Measurements from ENCODE around the gene VIPR1.

GRCh38 chr3:42557854-42558253 is 55.4 kb downstream of the VIPR1 start:
- TF ChIP-seq CTCF (IDR thresholded peaks at IDR 0.05) (no peak), EZH2 (IDR thresholded peaks at IDR 0.05; ENCODE audit: borderline replicate concordance, insufficient read depth, low read depth, low read length, poor library complexity, severe bottlenecking) (no peak)
